H1 (cell line): ENCODE data around the gene GRIK2.

Experiments used
- BRCA1 ChIP-seq: IDR thresholded peaks from 2 replicates; pipeline ENCODE4 v1.6.1; 2012; ENCODE audit warnings: low read depth, low read length, improper control_type of control experiment
- CTCF ChIP-seq, 3 experiments: IDR thresholded peaks; 1 replicate in 2 of 3; 2 replicates in 1 of 3; pipeline versions ENCODE4 v1.5.1 to v1.6.1; 2011; ENCODE audit warnings: low read length in 3 of 3, mild to moderate bottlenecking in 3 of 3, inconsistent platforms in 2 of 3, low read depth in 1 of 3, moderate library complexity in 1 of 3; ENCODE audit not compliant: insufficient read depth in 1 of 3; ENCODE audit errors: control extremely low read depth in 1 of 3
- EGR1 ChIP-seq: IDR thresholded peaks from 2 replicates; pipeline ENCODE4 v1.6.1; 2011; ENCODE audit warnings: low read depth, low read length, borderline replicate concordance
- GTF2F1 ChIP-seq: IDR thresholded peaks from 2 replicates; pipeline ENCODE4 v1.6.1; 2012; ENCODE audit warnings: low read depth, low read length, improper control_type of control experiment, borderline replicate concordance
- POLR2AphosphoS5 ChIP-seq: IDR thresholded peaks from 2 replicates; pipeline ENCODE4 v1.6.1; 2011; ENCODE audit warnings: low read depth, low read length
- TBP ChIP-seq: IDR thresholded peaks from 2 replicates; pipeline ENCODE4 v1.6.1; 2011; ENCODE audit warnings: low read depth, low read length, improper control_type of control experiment

GRCh38 chr6:101527467-101527866 lies 134.0 kb downstream of the GRIK2 start:
- no peak for TF ChIP-seq GTF2F1
- no peak for TF ChIP-seq POLR2AphosphoS5
- no peak for TF ChIP-seq EGR1
- TF ChIP-seq CTCF (IDR thresholded peaks at IDR 0.05; ENCODE audit: control extremely low read depth in 1 of 3, insufficient read depth in 1 of 3, low read depth in 1 of 3, low read length in 3 of 3): no peak
- no peak for TF ChIP-seq TBP
- TF ChIP-seq BRCA1: no peak
